Neural cell (in vitro differentiated cells): ENCODE data around the gene SMG6.

ENCODE experiments used
- EP300 ChIP-seq: fragments of 450-650 bp; conservative IDR thresholded peaks from 2 replicates; pipeline ENCODE4 v1.6.1; 2014; ENCODE audit warnings: antibody characterized with exemption, mild to moderate bottlenecking, moderate library complexity; ENCODE audit not compliant: poor library complexity, severe bottlenecking
- EZH2 ChIP-seq: fragments of 200-600, 300-800 bp; shearing (Covaris generic), sonication (generic); IDR thresholded peaks from 2 replicates; pipeline ENCODE4 v1.6.1; 2014; ENCODE audit warnings: antibody characterized with exemption, low read length, borderline replicate concordance, mild to moderate bottlenecking; ENCODE audit not compliant: insufficient read depth, poor library complexity, severe bottlenecking
- MXI1 ChIP-seq: fragments of 450-650 bp; conservative IDR thresholded peaks from 2 replicates; pipeline ENCODE4 v1.6.1; 2014; ENCODE audit warnings: antibody characterized with exemption, mild to moderate bottlenecking; ENCODE audit not compliant: poor library complexity, severe bottlenecking
- POLR2AphosphoS5 ChIP-seq: IDR thresholded peaks from 2 replicates; pipeline ENCODE4 v1.6.1; 2012
- RAD21 ChIP-seq: fragments of 450-650 bp; conservative IDR thresholded peaks from 2 replicates; pipeline ENCODE4 v1.6.1; 2014; ENCODE audit warnings: antibody characterized with exemption, mild to moderate bottlenecking, moderate library complexity
- SMC3 ChIP-seq: fragments of 450-650 bp; conservative IDR thresholded peaks from 2 replicates; pipeline ENCODE4 v1.6.1; 2014; ENCODE audit warnings: antibody characterized with exemption, mild to moderate bottlenecking, moderate library complexity; ENCODE audit not compliant: poor library complexity
- TAF1 ChIP-seq: IDR thresholded peaks from 2 replicates; pipeline ENCODE4 v1.6.1; 2012; ENCODE audit warnings: low read depth
- TF ChIP-seq, protein P1 (sequence below): IDR thresholded peaks from 2 replicates; pipeline ENCODE4 v1.6.1; 2012; ENCODE audit warnings: borderline replicate concordance
- TF ChIP-seq, protein P2 (sequence below): fragments of 450-650 bp; IDR thresholded peaks from 2 replicates; pipeline ENCODE4 v1.5.1; 2014; ENCODE audit warnings: antibody characterized with exemption, mild to moderate bottlenecking, moderate library complexity; ENCODE audit not compliant: poor library complexity, severe bottlenecking

DNA sequence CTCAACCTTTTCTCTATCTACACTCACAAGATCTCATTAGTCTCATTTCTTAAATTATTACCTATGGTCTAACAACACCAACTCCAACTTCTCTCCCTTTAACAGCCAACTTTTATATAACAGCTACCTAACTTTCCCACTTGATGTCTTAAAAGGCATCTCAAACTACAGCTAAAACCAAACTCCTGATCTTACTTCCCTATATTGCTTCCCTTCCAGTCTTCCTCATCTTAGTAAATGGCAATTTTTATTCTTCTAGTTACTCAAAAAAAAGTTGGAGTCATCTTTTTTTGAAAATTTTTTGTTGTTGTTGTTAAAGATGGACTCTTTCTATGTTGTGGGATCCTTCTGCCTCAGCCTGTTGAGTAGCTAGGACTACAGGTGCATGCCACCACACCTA is 15.5 kb upstream of the SMG6 start:
- TF ChIP-seq EP300 (no peak), TAF1 (no peak), EZH2 (no peak), SMC3 (no peak), RAD21 (no peak), POLR2AphosphoS5 (no peak), MXI1 (no peak)
- TF ChIP-seq, protein P1, sequence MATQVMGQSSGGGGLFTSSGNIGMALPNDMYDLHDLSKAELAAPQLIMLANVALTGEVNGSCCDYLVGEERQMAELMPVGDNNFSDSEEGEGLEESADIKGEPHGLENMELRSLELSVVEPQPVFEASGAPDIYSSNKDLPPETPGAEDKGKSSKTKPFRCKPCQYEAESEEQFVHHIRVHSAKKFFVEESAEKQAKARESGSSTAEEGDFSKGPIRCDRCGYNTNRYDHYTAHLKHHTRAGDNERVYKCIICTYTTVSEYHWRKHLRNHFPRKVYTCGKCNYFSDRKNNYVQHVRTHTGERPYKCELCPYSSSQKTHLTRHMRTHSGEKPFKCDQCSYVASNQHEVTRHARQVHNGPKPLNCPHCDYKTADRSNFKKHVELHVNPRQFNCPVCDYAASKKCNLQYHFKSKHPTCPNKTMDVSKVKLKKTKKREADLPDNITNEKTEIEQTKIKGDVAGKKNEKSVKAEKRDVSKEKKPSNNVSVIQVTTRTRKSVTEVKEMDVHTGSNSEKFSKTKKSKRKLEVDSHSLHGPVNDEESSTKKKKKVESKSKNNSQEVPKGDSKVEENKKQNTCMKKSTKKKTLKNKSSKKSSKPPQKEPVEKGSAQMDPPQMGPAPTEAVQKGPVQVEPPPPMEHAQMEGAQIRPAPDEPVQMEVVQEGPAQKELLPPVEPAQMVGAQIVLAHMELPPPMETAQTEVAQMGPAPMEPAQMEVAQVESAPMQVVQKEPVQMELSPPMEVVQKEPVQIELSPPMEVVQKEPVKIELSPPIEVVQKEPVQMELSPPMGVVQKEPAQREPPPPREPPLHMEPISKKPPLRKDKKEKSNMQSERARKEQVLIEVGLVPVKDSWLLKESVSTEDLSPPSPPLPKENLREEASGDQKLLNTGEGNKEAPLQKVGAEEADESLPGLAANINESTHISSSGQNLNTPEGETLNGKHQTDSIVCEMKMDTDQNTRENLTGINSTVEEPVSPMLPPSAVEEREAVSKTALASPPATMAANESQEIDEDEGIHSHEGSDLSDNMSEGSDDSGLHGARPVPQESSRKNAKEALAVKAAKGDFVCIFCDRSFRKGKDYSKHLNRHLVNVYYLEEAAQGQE: no peak
- TF ChIP-seq, protein P2, sequence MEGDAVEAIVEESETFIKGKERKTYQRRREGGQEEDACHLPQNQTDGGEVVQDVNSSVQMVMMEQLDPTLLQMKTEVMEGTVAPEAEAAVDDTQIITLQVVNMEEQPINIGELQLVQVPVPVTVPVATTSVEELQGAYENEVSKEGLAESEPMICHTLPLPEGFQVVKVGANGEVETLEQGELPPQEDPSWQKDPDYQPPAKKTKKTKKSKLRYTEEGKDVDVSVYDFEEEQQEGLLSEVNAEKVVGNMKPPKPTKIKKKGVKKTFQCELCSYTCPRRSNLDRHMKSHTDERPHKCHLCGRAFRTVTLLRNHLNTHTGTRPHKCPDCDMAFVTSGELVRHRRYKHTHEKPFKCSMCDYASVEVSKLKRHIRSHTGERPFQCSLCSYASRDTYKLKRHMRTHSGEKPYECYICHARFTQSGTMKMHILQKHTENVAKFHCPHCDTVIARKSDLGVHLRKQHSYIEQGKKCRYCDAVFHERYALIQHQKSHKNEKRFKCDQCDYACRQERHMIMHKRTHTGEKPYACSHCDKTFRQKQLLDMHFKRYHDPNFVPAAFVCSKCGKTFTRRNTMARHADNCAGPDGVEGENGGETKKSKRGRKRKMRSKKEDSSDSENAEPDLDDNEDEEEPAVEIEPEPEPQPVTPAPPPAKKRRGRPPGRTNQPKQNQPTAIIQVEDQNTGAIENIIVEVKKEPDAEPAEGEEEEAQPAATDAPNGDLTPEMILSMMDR: no peak
